Tibial nerve (tissue), 4 donors: ENCODE results near the gene LTO1. TPM values are rescaled to one million over a fixed set of nuclear protein-coding genes. Genes with fewer than 3 reads are reported as not detected.

Experiments used
- DNase-seq, 2 donors: peaks; one replicate each; pipeline ENCODE4 v3.0.0-alpha.2; 2019; ENCODE audit warnings: low spot score in 2 of 2
- H3K27ac ChIP-seq, 4 donors: fragments of 200-600 bp; sonication (generic) in 3 of 4; one replicate each; pipeline ENCODE4 v1.5.1; 2017 to 2019; ENCODE audit warnings: mild to moderate bottlenecking in 1 of 4
- H3K27me3 ChIP-seq, 2 donors: fragments of 200-600 bp; sonication (generic) in 1 of 2; one replicate each; pipeline versions ENCODE4 v1.5.1 to v1.6.0; 2017 to 2019
- H3K36me3 ChIP-seq, 3 donors: fragments of 200-600 bp; sonication (generic); one replicate each; pipeline ENCODE4 v1.5.1; 2018 to 2019
- H3K4me1 ChIP-seq, 4 donors: fragments of 200-600 bp; sonication (generic) in 3 of 4; one replicate each; pipeline ENCODE4 v1.5.1; 2017 to 2019
- H3K4me3 ChIP-seq, 4 donors: fragments of 200-600 bp; sonication (generic) in 3 of 4; one replicate each; pipeline ENCODE4 v1.5.1; 2017 to 2019; ENCODE audit warnings: mild to moderate bottlenecking in 1 of 4, moderate library complexity in 1 of 4
- H3K9me3 ChIP-seq, 4 donors: fragments of 200-600 bp; sonication (generic) in 3 of 4; one replicate each; pipeline ENCODE4 v1.5.1; 2017 to 2019
- EP300 ChIP-seq, 2 donors: sonication (generic); formaldehyde crosslinking; IDR thresholded peaks; one replicate each; pipeline ENCODE4 v1.6.1; 2017; ENCODE audit warnings: antibody characterized with exemption in 2 of 2, mild to moderate bottlenecking in 1 of 2
- POLR2A ChIP-seq, 2 donors: fragments of 450-650 bp; IDR thresholded peaks; one replicate each; pipeline ENCODE4 v1.6.1; 2017; ENCODE audit warnings: antibody characterized with exemption in 2 of 2, mild to moderate bottlenecking in 2 of 2, moderate library complexity in 2 of 2
- whole genome bisulfite sequencing, 2 donors: methylation state at CpG; one replicate each; pipeline ENCODE4 v1.1.5; 2018; 5-methylcytosine and 5-hydroxymethylcytosine counted together
- total RNA-seq, 4 donors: library from RNA; depleted of rRNA; stranded (reverse); fragments of >200 nt; gene quantifications; one replicate each; pipeline ENCODE4 v1.1.0, GENCODE V29; 2016
- TF ChIP-seq, protein P1 (sequence below), 5 experiments: fragments of 200-600 bp in 3 of 5; fragments of 450-650 bp in 2 of 5; sonication (generic) in 3 of 5; IDR thresholded peaks; one replicate each; pipeline ENCODE4 v1.5.1; 2016 to 2019; ENCODE audit warnings: antibody characterized with exemption in 5 of 5, mild to moderate bottlenecking in 3 of 5, moderate library complexity in 2 of 5

LTO1 gene
- total RNA-seq, 4 donors from 2014 or later = 22.5 to 29.9 (median 23.1) TPM

DNA sequence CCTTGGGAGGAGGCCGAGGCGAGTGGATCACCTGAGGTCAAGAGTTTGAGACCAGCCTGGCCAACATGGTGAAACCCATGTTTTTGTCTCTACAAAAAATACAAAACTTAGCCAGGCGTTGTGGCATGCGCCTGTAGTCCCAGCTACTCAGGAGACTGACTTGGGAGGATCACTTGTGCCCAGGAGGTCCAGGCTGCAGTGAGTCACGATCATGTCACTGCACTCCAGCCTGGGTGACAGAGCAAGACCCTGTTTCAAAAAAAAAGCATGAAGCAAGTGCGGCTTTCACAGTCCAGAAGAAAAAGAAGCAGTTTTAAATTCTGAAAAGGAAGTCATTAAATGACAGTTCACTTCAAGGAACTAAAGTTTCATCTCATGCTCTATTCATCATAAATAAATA, 7.1 kb upstream of the LTO1 start:
- Histone ChIP-seq H3K27ac (no peak overlapping the region), H3K4me3 (no peak overlapping the region), H3K4me1 (peaks cover 0 to 8% (median 3%) of the 10 kb centered on the region in 4 donors), H3K27me3 (peaks cover 0 to 6% of the 10 kb centered on the region in 2 donors), H3K9me3 (no peaks in the 10 kb centered on the region), H3K36me3 (no peaks in the 10 kb centered on the region)
- no peak for DNase-seq
- TF ChIP-seq POLR2A (IDR thresholded peaks at IDR 0.05) (no peak), EP300 (IDR thresholded peaks at IDR 0.05) (no peak)
- TF ChIP-seq, protein P1, sequence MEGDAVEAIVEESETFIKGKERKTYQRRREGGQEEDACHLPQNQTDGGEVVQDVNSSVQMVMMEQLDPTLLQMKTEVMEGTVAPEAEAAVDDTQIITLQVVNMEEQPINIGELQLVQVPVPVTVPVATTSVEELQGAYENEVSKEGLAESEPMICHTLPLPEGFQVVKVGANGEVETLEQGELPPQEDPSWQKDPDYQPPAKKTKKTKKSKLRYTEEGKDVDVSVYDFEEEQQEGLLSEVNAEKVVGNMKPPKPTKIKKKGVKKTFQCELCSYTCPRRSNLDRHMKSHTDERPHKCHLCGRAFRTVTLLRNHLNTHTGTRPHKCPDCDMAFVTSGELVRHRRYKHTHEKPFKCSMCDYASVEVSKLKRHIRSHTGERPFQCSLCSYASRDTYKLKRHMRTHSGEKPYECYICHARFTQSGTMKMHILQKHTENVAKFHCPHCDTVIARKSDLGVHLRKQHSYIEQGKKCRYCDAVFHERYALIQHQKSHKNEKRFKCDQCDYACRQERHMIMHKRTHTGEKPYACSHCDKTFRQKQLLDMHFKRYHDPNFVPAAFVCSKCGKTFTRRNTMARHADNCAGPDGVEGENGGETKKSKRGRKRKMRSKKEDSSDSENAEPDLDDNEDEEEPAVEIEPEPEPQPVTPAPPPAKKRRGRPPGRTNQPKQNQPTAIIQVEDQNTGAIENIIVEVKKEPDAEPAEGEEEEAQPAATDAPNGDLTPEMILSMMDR (IDR thresholded peaks at IDR 0.05) = no peak
- 75 to 83% methylated on average over 6 of the region's 6 CpGs for WGBS, 2 donors

DNA sequence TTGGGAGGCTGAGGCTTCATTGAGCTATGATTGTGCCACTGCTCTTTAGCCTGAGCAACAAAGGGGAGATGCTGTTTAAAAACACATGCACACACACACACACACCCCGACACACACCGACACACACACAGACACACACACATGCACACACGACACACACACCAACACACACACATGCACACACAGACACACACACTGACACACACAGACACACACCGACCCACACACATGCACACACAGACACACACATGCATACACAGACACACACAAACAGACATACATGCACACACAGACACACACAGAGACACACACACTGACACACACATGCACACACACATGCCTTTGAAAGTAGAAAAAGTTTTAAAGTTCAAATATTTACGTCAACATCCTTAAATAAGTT, 5.5 kb upstream of the LTO1 start:
- Histone ChIP-seq H3K9me3 (no peaks in the 10 kb centered on the region), H3K36me3 (no peaks in the 10 kb centered on the region), H3K27ac (no peak overlapping the region), H3K4me3 (no peak overlapping the region), H3K27me3 (no peaks in the 10 kb centered on the region), H3K4me1 (peaks cover 0 to 4% (median under 1%) of the 10 kb centered on the region in 4 donors)
- DNase-seq = no peak
- TF ChIP-seq POLR2A (IDR thresholded peaks at IDR 0.05) (no peak), EP300 (IDR thresholded peaks at IDR 0.05) (no peak)
- TF ChIP-seq, protein P1 (IDR thresholded peaks at IDR 0.05) = no peak
- WGBS, 2 donors = 93 to 97% methylated on average over 5 of the region's 5 CpGs

- H3K27ac ChIP-seq = no peak overlapping the region
- H3K27me3 ChIP-seq = no peaks in the 10 kb centered on the region
- no peak for DNase-seq
- H3K4me3 ChIP-seq = no peak overlapping the region
- H3K9me3 ChIP-seq = no peaks in the 10 kb centered on the region
- TF ChIP-seq, protein P1 (IDR thresholded peaks at IDR 0.05) = no peak
- no peak for TF ChIP-seq EP300 (IDR thresholded peaks at IDR 0.05)
- no peak for TF ChIP-seq POLR2A (IDR thresholded peaks at IDR 0.05)
- WGBS, 2 donors = 58 to 63% methylated on average over 2 of the region's 2 CpGs
- peaks cover 0 to 23% (median 14%) of the 10 kb centered on the region in 4 donors for H3K4me1 ChIP-seq
- H3K36me3 ChIP-seq = peaks cover 0 to 3% (median 0%) of the 10 kb centered on the region in 3 donors
Observed at GRCh38 chr11:69677749-69678148, 2.6 kb upstream of the LTO1 start.

- peak overlapping the region in 3 of 4 donors; percentile 81 to 90 (median 86) for H3K27ac ChIP-seq
- no peaks in the 10 kb centered on the region for H3K9me3 ChIP-seq
- no peaks in the 10 kb centered on the region for H3K27me3 ChIP-seq
- peaks cover 0 to 35% (median 18%) of the 10 kb centered on the region in 4 donors for H3K4me1 ChIP-seq
- TF ChIP-seq POLR2A (IDR thresholded peaks at IDR 0.05) = no peak
- TF ChIP-seq EP300 (IDR thresholded peaks at IDR 0.05) = no peak
- TF ChIP-seq, protein P1 (IDR thresholded peaks at IDR 0.05) = no peak
- no peak for DNase-seq
- peak overlapping the region; percentile 69 to 100 (median 86) for H3K4me3 ChIP-seq
- WGBS, 2 donors = 21 to 25% methylated on average over 18 of the region's 18 CpGs
- peaks cover 0 to 30% (median 14%) of the 10 kb centered on the region in 3 donors for H3K36me3 ChIP-seq
Observed at GRCh38 chr11:69674267-69674885, 777 bp downstream of the LTO1 start.

DNA sequence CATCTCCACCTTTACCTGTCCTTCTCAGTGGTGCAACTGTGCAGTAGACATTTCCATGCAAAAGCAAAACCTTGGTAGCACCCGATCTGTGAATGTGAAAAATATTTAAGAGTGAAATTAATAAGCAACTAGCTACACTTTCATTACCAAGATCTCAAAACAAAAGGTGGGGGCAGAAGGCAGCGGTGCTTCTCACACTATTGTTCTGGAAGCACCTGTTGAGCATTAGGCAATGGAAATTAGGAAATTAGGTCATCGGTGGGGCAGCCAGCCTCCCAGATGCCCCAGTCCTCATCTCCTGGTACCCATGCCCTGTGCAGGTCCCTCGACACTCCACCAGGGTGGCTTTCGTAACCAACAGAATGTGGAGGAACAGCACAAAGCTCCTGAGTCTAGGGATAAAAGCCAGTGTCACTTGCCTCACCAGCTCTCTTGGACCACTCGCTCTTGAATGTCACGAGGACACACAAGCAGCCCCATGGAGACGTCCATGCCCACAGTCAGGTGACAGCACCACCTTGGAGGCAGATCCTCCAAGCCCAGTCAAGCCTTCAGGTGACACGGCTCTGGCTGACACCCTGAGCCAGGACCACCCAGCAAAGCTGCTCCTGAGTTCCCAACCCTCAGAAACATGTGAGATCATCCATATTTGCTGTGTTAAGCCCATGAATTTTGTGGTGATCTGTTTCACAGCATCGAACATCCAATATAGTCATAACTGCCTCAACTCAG, 3.3 kb downstream of the LTO1 start:
- H3K27ac ChIP-seq = no peak overlapping the region
- peaks cover 0 to 55% (median 14%) of the 10 kb centered on the region in 3 donors for H3K36me3 ChIP-seq
- H3K4me1 ChIP-seq = peaks cover 0 to 35% (median 18%) of the 10 kb centered on the region in 4 donors
- WGBS, 2 donors = 85 to 92% methylated on average over 10 of the region's 10 CpGs
- no peaks in the 10 kb centered on the region for H3K9me3 ChIP-seq
- H3K27me3 ChIP-seq = no peaks in the 10 kb centered on the region
- no peak for DNase-seq
- no peak overlapping the region for H3K4me3 ChIP-seq
- TF ChIP-seq EP300 (IDR thresholded peaks at IDR 0.05) (no peak), POLR2A (IDR thresholded peaks at IDR 0.05) (no peak)
- TF ChIP-seq, protein P1 (IDR thresholded peaks at IDR 0.05) = no peak
